ENCODE measurements around the gene MLLT10.

DNA sequence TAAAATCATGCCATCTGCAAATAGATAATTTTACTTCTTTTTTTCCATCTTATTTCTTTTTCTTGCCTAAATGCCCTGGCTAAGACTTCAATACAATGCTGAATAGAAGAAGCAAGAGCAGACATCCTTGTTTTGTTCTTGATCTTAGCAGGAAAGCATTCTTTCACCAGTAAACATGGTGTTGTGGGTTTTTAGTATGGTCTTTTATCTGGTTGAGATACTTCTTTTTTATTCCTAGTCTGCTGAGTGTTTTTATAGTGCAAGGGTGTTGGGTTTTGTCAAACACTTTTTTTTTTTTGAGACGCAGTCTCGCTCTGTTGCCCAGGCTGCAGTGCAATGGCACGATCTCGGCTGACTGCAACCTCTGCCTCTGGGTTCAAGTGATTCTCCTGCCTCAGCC, 237.2 kb downstream of the MLLT10 start:
- no peak for TF ChIP-seq POLR2A (IDR thresholded peaks at IDR 0.05)
- TF ChIP-seq, protein P1, sequence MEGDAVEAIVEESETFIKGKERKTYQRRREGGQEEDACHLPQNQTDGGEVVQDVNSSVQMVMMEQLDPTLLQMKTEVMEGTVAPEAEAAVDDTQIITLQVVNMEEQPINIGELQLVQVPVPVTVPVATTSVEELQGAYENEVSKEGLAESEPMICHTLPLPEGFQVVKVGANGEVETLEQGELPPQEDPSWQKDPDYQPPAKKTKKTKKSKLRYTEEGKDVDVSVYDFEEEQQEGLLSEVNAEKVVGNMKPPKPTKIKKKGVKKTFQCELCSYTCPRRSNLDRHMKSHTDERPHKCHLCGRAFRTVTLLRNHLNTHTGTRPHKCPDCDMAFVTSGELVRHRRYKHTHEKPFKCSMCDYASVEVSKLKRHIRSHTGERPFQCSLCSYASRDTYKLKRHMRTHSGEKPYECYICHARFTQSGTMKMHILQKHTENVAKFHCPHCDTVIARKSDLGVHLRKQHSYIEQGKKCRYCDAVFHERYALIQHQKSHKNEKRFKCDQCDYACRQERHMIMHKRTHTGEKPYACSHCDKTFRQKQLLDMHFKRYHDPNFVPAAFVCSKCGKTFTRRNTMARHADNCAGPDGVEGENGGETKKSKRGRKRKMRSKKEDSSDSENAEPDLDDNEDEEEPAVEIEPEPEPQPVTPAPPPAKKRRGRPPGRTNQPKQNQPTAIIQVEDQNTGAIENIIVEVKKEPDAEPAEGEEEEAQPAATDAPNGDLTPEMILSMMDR (IDR thresholded peaks at IDR 0.05), result no peak

Measured in thyroid gland (tissue), 4 donors.